H1 (cell line): Measurements from ENCODE around the gene TMEM120A. TPM values are rescaled to one million over a fixed set of nuclear protein-coding genes. Genes with fewer than 3 reads are reported as not detected.

ENCODE experiments used
- CTCF ChIA-PET: fragments of 300-600 bp; sonication (Branson Sonifier 250); formaldehyde crosslinking; loops from one replicate; lab custom pipeline; 2021; ENCODE audit not compliant: partially characterized antibody; lab: Charles Lee
- POLR2A ChIA-PET: fragments of 300-600 bp; sonication (Branson Sonifier 250); formaldehyde crosslinking; loops from one replicate; lab custom pipeline; 2021; ENCODE audit warnings: inconsistent platforms; ENCODE audit not compliant: partially characterized antibody; lab: Charles Lee
- DNase-seq, 2 experiments: peaks; one replicate each; pipeline versions ENCODE4 v3.0.0 to v3.0.0-alpha.2; 2010 to 2022; ENCODE audit warnings: low spot score in 2 of 2, low read depth in 1 of 2, mixed read lengths in 1 of 2
- FAIRE-seq: peaks from 2 replicates; lab custom pipeline; 2011; peaks lifted over from hg19 to GRCh38; lab: Jason Lieb, UNC
- H2AFZ ChIP-seq: 2 replicates; pipeline ENCODE4 v1.8.1; 2012; ENCODE audit warnings: low read length, inconsistent platforms
- H2AK5ac ChIP-seq: 2 replicates; pipeline ENCODE4 v1.6.1; 2013; ENCODE audit warnings: low read depth, low read length
- H2BK120ac ChIP-seq: replicated peaks from 2 replicates; pipeline ENCODE3; 2013; ENCODE audit warnings: low read depth, low read length, inconsistent platforms
- H2BK12ac ChIP-seq: 2 replicates; pipeline ENCODE4 v1.6.1; 2013; ENCODE audit warnings: low read depth, low read length
- H2BK15ac ChIP-seq: 2 replicates; pipeline ENCODE4 v1.6.1; 2013; ENCODE audit warnings: low read length
- H2BK20ac ChIP-seq: 2 replicates; pipeline ENCODE4 v1.6.1; 2013; ENCODE audit warnings: low read length
- H2BK5ac ChIP-seq: 2 replicates; pipeline ENCODE4 v1.6.1; 2013; ENCODE audit warnings: low read depth, low read length
- H3K14ac ChIP-seq: 2 replicates; pipeline ENCODE4 v1.6.1; 2013; ENCODE audit warnings: inconsistent platforms; ENCODE audit not compliant: insufficient read length
- H3K18ac ChIP-seq: 2 replicates; pipeline ENCODE4 v1.6.1; 2013; ENCODE audit warnings: low read length; ENCODE audit errors: extremely low read depth
- H3K23ac ChIP-seq: 2 replicates; pipeline ENCODE4 v1.6.1; 2013; ENCODE audit warnings: inconsistent platforms; ENCODE audit not compliant: insufficient read length
- H3K23me2 ChIP-seq: 2 replicates; pipeline ENCODE4 v1.6.1; 2013; ENCODE audit warnings: low read depth, low read length
- H3K27ac ChIP-seq: 2 replicates; pipeline ENCODE4 v1.6.1; 2011; ENCODE audit warnings: low read depth, low read length, inconsistent platforms
- H3K27me3 ChIP-seq, 4 experiments: replicated peaks in 1 of 4; 1 replicate in 1 of 4; 2 replicates in 3 of 4; pipeline versions ENCODE4 v1.6.1 to v1.8.1; 2011 to 2013; ENCODE audit warnings: low read length in 3 of 4, mild to moderate bottlenecking in 3 of 4, inconsistent platforms in 2 of 4, mixed read lengths in 2 of 4, moderate library complexity in 1 of 4; ENCODE audit not compliant: control insufficient read depth in 3 of 4, insufficient read depth in 3 of 4; ENCODE audit errors: extremely low read depth in 1 of 4
- H3K36me3 ChIP-seq, 4 experiments: 2 replicates each; pipeline versions ENCODE4 v1.6.1 to v1.8.1; 2011 to 2013; ENCODE audit warnings: mild to moderate bottlenecking in 4 of 4, low read length in 3 of 4, moderate library complexity in 2 of 4, control low read depth in 1 of 4, inconsistent platforms in 1 of 4; ENCODE audit not compliant: insufficient read depth in 4 of 4, control insufficient read depth in 2 of 4
- H3K4ac ChIP-seq: replicated peaks from 2 replicates; pipeline ENCODE3; 2013; ENCODE audit warnings: low read length, low read depth, mixed read lengths, inconsistent platforms; ENCODE audit not compliant: insufficient read length
- H3K4me1 ChIP-seq, 4 experiments: replicated peaks in 1 of 4; 1 replicate in 1 of 4; 2 replicates in 3 of 4; pipeline versions ENCODE4 v1.6.1 to v1.8.1; 2011 to 2013; ENCODE audit warnings: low read length in 3 of 4, inconsistent platforms in 2 of 4, mixed read lengths in 1 of 4; ENCODE audit not compliant: insufficient read depth in 4 of 4, control insufficient read depth in 3 of 4
- H3K4me2 ChIP-seq, 2 experiments: 2 replicates each; pipeline versions ENCODE4 v1.6.1 to v1.8.1; 2011 to 2013; ENCODE audit warnings: low read depth in 2 of 2, low read length in 2 of 2, control low read depth in 1 of 2, inconsistent platforms in 1 of 2, mild to moderate bottlenecking in 1 of 2; ENCODE audit not compliant: insufficient read depth in 1 of 2
- H3K4me3 ChIP-seq, 4 experiments: fragments of 200-600, 300-600 bp in 1 of 4; sonication (generic), shearing (Covaris generic), sonication (Bioruptor Twin) in 1 of 4; 2 replicates each; pipeline versions ENCODE4 v1.5.1 to v1.8.1; 2011 to 2016; ENCODE audit warnings: low read length in 4 of 4, low read depth in 3 of 4, control low read depth in 2 of 4, inconsistent platforms in 2 of 4, mild to moderate bottlenecking in 2 of 4, mixed read lengths in 1 of 4, moderate library complexity in 1 of 4; ENCODE audit not compliant: insufficient read depth in 2 of 4; ENCODE audit errors: extremely low read depth in 1 of 4
- H3K56ac ChIP-seq: replicated peaks from 2 replicates; pipeline ENCODE3; 2013; ENCODE audit warnings: low read depth, mild to moderate bottlenecking, mixed read lengths, low read length, inconsistent platforms; ENCODE audit not compliant: insufficient read length
- H3K79me1 ChIP-seq: 2 replicates; pipeline ENCODE4 v1.6.1; 2013; ENCODE audit warnings: low read depth, low read length, control low read depth
- H3K79me2 ChIP-seq, 2 experiments: 2 replicates each; pipeline versions ENCODE4 v1.6.1 to v1.8.1; 2012 to 2013; ENCODE audit warnings: low read length in 2 of 2, mild to moderate bottlenecking in 2 of 2, inconsistent platforms in 1 of 2; ENCODE audit not compliant: insufficient read depth in 2 of 2, control insufficient read depth in 1 of 2
- H3K9ac ChIP-seq, 4 experiments: replicated peaks in 1 of 4; 1 replicate in 1 of 4; 2 replicates in 3 of 4; pipeline versions ENCODE4 v1.6.1 to v1.8.1; 2011 to 2013; ENCODE audit warnings: low read depth in 3 of 4, low read length in 3 of 4, control low read depth in 2 of 4, mild to moderate bottlenecking in 2 of 4, moderate library complexity in 2 of 4, inconsistent platforms in 1 of 4; ENCODE audit errors: extremely low read depth in 1 of 4
- H3K9me3 ChIP-seq, 2 experiments: 2 replicates each; pipeline versions ENCODE4 v1.6.1 to v1.8.1; 2012 to 2013; ENCODE audit warnings: mild to moderate bottlenecking in 2 of 2, moderate library complexity in 2 of 2, control low read depth in 1 of 2, inconsistent platforms in 1 of 2, low read depth in 1 of 2, low read length in 1 of 2, mixed read lengths in 1 of 2; ENCODE audit not compliant: insufficient read depth in 2 of 2
- H4K20me1 ChIP-seq, 2 experiments: replicated peaks in 1 of 2; 2 replicates each; pipeline versions ENCODE3 to v1.8.1; 2011 to 2013; ENCODE audit warnings: inconsistent platforms in 2 of 2, low read length in 2 of 2, mild to moderate bottlenecking in 1 of 2; ENCODE audit not compliant: insufficient read depth in 2 of 2, control insufficient read depth in 1 of 2
- H4K5ac ChIP-seq: 2 replicates; pipeline ENCODE4 v1.6.1; 2013; ENCODE audit warnings: low read length, low read depth, mixed read lengths, inconsistent platforms; ENCODE audit not compliant: insufficient read length
- H4K8ac ChIP-seq: 2 replicates; pipeline ENCODE4 v1.8.0; 2013; ENCODE audit warnings: mild to moderate bottlenecking, moderate library complexity, low read length, inconsistent platforms; ENCODE audit not compliant: insufficient read depth; ENCODE audit errors: extremely low read depth
- H4K91ac ChIP-seq: replicated peaks from 2 replicates; pipeline ENCODE3; 2013; ENCODE audit warnings: low read length, mixed read lengths, inconsistent platforms; ENCODE audit not compliant: insufficient read length
- ASH2L ChIP-seq: fragments of 200-600, 300-600 bp; sonication (generic); IDR thresholded peaks from one replicate; pipeline ENCODE4 v1.7.1; 2017; ENCODE audit warnings: low read length
- BRCA1 ChIP-seq: IDR thresholded peaks from 2 replicates; pipeline ENCODE4 v1.6.1; 2012; ENCODE audit warnings: low read depth, low read length, improper control_type of control experiment
- CHD2 ChIP-seq: IDR thresholded peaks from 2 replicates; pipeline ENCODE4 v1.6.1; 2012; ENCODE audit warnings: low read length, improper control_type of control experiment
- CREB1 ChIP-seq: IDR thresholded peaks from 2 replicates; pipeline ENCODE4 v1.6.1; 2012; ENCODE audit warnings: inconsistent platforms
- EZH2 ChIP-seq: fragments of 200-600 bp; sonication (generic); IDR thresholded peaks from 2 replicates; pipeline ENCODE4 v1.7.1; 2012; ENCODE audit warnings: low read depth, mild to moderate bottlenecking, moderate library complexity, low read length, inconsistent platforms; ENCODE audit not compliant: severe bottlenecking
- HDAC6 ChIP-seq: IDR thresholded peaks from one replicate; pipeline ENCODE4 v1.7.1; 2012; ENCODE audit warnings: low read depth, mild to moderate bottlenecking, inconsistent platforms, low read length, moderate library complexity
- RBBP5 ChIP-seq: IDR thresholded peaks from 2 replicates; pipeline ENCODE4 v1.7.1; 2012; ENCODE audit warnings: low read depth, mild to moderate bottlenecking, inconsistent platforms, low read length, moderate library complexity, borderline replicate concordance
- USF2 ChIP-seq: IDR thresholded peaks from 2 replicates; pipeline ENCODE4 v1.6.1; 2011; ENCODE audit warnings: low read length, improper control_type of control experiment
- ZNF274 ChIP-seq: IDR thresholded peaks from 2 replicates; pipeline ENCODE4 v1.7.0; 2012; ENCODE audit warnings: low read length, borderline replicate concordance; ENCODE audit errors: extremely low read depth
- WGBS, 2 experiments: shearing (Covaris generic) in 1 of 2; methylation state at CpG; one replicate each; pipeline versions ENCODE4 v1.1.6 to v1.1.7; 2013 to 2015; ENCODE audit warnings: low lambda C conversion rate in 2 of 2, mixed read lengths in 2 of 2, inconsistent platforms in 1 of 2, low coverage in 1 of 2, missing lambda C conversion rate in 1 of 2; ENCODE audit not compliant: insufficient replicate concordance in 2 of 2, insufficient coverage in 1 of 2, insufficient read length in 1 of 2; ENCODE audit errors: extremely low coverage in 1 of 2, missing lambda C conversion rate in 1 of 2; 5-methylcytosine and 5-hydroxymethylcytosine counted together
- polyA plus RNA-seq, 7 experiments: library from polyadenylated mRNA; depleted of rRNA in 3 of 7; stranded (reverse) in 5 of 7; unstranded in 2 of 7; fragments of >200 nt in 5 of 7; fragments of 200-250 nt in 2 of 7; gene quantifications; 1 replicate in 5 of 7; 2 replicates in 1 of 7; 4 replicates in 1 of 7; pipeline versions ENCODE4 v1.2.1 to v1.2.3, GENCODE V29; 2011 to 2013; ENCODE audit warnings: missing spikeins in 2 of 7, mixed read lengths in 2 of 7
- total RNA-seq: library from RNA; stranded (reverse); fragmentation: NEBNext Ultra II Directional; extraction: Animal tissue kit (Norgen Biotek cat#: 25700); gene quantifications from 2 replicates; pipeline ENCODE4 v1.2.1, GENCODE V29; 2021

TMEM120A gene
- total and polyA plus RNA-seq, 2 of the 8 experiments (the other 6 are each of a cell fraction or from before 2014, with no cell fraction given) = 15.6 to 49.9 TPM

- FAIRE-seq (no peak), DNase-seq (no peak)
- ChIA-PET CTCF (interaction anchor here (0.8 to 4.5 kb wide), 15 partner anchors 11 to 110 kb away, joined by 3 to 17 read pairs (median 4); partner anchors contain the start of gene RHBDD2), POLR2A (interaction anchor here (1.0 to 2.7 kb wide), 4 partner anchors 10 to 69 kb away, joined by 3 to 10 read pairs (median 4); partner anchors contain the start of genes POR and TMEM120A)
- Histone ChIP-seq H3K23me2 (no peaks in the 10 kb centered on the region), H2BK120ac (no peak overlapping the region), H3K18ac (no peak overlapping the region), H3K4me1 (no peaks in the 10 kb centered on the region), H4K5ac (no peak overlapping the region), H3K4me3 (no peak overlapping the region), H2AFZ (no peak overlapping the region), H3K79me1 (peaks cover 7% of the 10 kb centered on the region), H3K27ac (no peak overlapping the region), H3K27me3 (no peaks in the 10 kb centered on the region), H3K14ac (no peak overlapping the region), H2BK15ac (no peak overlapping the region), H3K79me2 (no peaks in the 10 kb centered on the region), H3K4me2 (no peak overlapping the region), H4K91ac (no peak overlapping the region), H3K23ac (no peak overlapping the region), H3K36me3 (peaks cover 4 to 14% (median 7%) of the 10 kb centered on the region in 4 experiments; a peak in 5 of 8 replicates), H3K56ac (no peak overlapping the region), H2AK5ac (no peak overlapping the region), H3K4ac (no peak overlapping the region), H2BK5ac (no peak overlapping the region; the same call in 1 of the 2 replicates), H3K9me3 (no peaks in the 10 kb centered on the region), H3K9ac (no peak overlapping the region), H4K8ac (peak overlapping the region; percentile 1; the same call in 1 of the 2 replicates), H2BK20ac (no peak overlapping the region), H4K20me1 (peaks cover 0 to 18% of the 10 kb centered on the region in 2 experiments), H2BK12ac (no peak overlapping the region)
- 89% methylated on average over 12 of the region's 14 CpGs; no CpG with 5 or more reads in 1 of the 2 experiments for WGBS, 2 experiments
- TF ChIP-seq BRCA1 (no peak), ASH2L (no peak), RBBP5 (no peak), CREB1 (no peak), ZNF274 (no peak), CHD2 (no peak), HDAC6 (no peak), EZH2 (no peak), USF2 (no peak)
Measured at GRCh38 chr7:75971309-75971960, 23.0 kb downstream of the TMEM120A start.
